Thyroid gland (tissue), 4 donors: ENCODE data around the gene ST6GALNAC3. TPM values are rescaled to one million over a fixed set of nuclear protein-coding genes. Genes with fewer than 3 reads are reported as not detected.
A peak's percentile ranks its signal among the peaks of the same experiment; 100 is the strongest.

Source experiments
- DNase-seq, 2 donors: peaks; one replicate each; pipeline ENCODE4 v3.0.0-alpha.2; 2019
- H3K27ac ChIP-seq, 3 donors: fragments of 200-600 bp; sonication (generic); 1 replicate in 2 of 3; 2 replicates in 1 of 3; pipeline ENCODE4 v1.5.1; 2016 to 2019; ENCODE audit warnings: mild to moderate bottlenecking in 1 of 3, moderate library complexity in 1 of 3
- H3K27me3 ChIP-seq: fragments of 200-600 bp; sonication (generic); one replicate; pipeline ENCODE4 v1.5.1; 2019
- H3K36me3 ChIP-seq, 2 donors: fragments of 200-600 bp; sonication (generic); one replicate each; pipeline ENCODE4 v1.5.1; 2016 to 2019
- H3K4me1 ChIP-seq, 2 donors: fragments of 200-600 bp; sonication (generic); one replicate each; pipeline ENCODE4 v1.5.1; 2017 to 2019
- H3K4me3 ChIP-seq, 3 donors: fragments of 200-600 bp; sonication (generic); replicated peaks in 1 of 3; 1 replicate in 2 of 3; 2 replicates in 1 of 3; pipeline ENCODE4 v1.5.1; 2016; ENCODE audit warnings: mild to moderate bottlenecking in 1 of 3
- H3K9me3 ChIP-seq: fragments of 200-600 bp; sonication (generic); one replicate; pipeline ENCODE4 v1.5.1; 2017
- POLR2A ChIP-seq, 2 donors: fragments of 450-650 bp; IDR thresholded peaks; one replicate each; pipeline ENCODE4 v1.6.1; 2017; ENCODE audit warnings: antibody characterized with exemption in 2 of 2, mild to moderate bottlenecking in 2 of 2, moderate library complexity in 1 of 2
- WGBS, 2 donors: methylation state at CpG; one replicate each; pipeline ENCODE4 v1.1.5; 2017; 5-methylcytosine and 5-hydroxymethylcytosine counted together
- intact Hi-C: fragments of 100-400 bp; cut with DNase I; formaldehyde crosslinking; loops from one replicate; pipeline ENCODE4 v1.15.1; 2023
- total RNA-seq, 4 donors: library from RNA; depleted of rRNA; stranded (reverse); fragments of >200 nt; gene quantifications; one replicate each; pipeline ENCODE4 v1.2.3, GENCODE V29; 2016
- TF ChIP-seq, protein P1 (sequence below), 6 experiments: fragments of 200-600 bp in 3 of 6; fragments of 450-650 bp in 3 of 6; sonication (generic) in 3 of 6; IDR thresholded peaks; one replicate each; pipeline ENCODE4 v1.5.1; 2016 to 2019; ENCODE audit warnings: antibody characterized with exemption in 6 of 6, mild to moderate bottlenecking in 2 of 6, inconsistent platforms in 1 of 6, moderate library complexity in 1 of 6

The ST6GALNAC3 gene
- total RNA-seq, 4 donors from 2014 or later: 17.4 to 35.6 (median 31.6) TPM

DNA sequence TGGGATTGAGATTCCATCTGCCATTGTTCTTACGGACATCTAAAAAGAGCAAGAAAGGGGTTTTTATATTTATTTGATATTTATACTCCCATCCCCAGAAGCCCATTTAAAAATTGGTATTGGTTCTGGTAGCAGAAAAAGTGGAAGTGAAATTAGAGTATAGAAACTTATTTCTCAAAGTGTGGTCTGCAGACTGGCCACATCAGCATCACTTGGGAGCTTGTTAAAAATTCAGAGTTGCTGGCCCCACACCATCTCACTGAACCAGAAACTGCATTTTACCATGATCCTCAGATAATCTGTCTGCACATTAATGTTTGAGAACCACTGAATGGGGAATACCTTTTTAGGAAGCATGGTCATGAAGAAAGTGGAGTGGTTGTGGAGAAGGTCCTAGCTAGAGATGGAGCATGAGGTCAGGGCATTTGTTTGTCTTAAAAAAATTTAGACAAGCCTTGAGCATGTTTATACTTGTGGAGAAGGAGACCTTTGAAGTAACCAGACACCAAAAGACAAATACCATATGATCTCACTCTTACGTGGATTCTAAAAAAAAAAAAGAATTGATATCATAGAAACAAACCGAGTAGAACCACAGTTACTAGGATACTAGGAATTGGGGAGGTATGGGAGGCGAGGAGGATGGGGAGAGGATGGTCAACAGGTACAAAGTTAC is 116.3 kb downstream of the ST6GALNAC3 start:
- WGBS, 2 donors: 94% methylated on average over 4 of the region's 4 CpGs
- no peak for DNase-seq
- Histone ChIP-seq H3K4me1 (peaks cover 0 to 9% of the 10 kb centered on the region in 2 donors), H3K27me3 (no peaks in the 10 kb centered on the region), H3K9me3 (no peaks in the 10 kb centered on the region), H3K4me3 (no peak overlapping the region), H3K27ac (no peak overlapping the region), H3K36me3 (no peaks in the 10 kb centered on the region)
- TF ChIP-seq, protein P1, sequence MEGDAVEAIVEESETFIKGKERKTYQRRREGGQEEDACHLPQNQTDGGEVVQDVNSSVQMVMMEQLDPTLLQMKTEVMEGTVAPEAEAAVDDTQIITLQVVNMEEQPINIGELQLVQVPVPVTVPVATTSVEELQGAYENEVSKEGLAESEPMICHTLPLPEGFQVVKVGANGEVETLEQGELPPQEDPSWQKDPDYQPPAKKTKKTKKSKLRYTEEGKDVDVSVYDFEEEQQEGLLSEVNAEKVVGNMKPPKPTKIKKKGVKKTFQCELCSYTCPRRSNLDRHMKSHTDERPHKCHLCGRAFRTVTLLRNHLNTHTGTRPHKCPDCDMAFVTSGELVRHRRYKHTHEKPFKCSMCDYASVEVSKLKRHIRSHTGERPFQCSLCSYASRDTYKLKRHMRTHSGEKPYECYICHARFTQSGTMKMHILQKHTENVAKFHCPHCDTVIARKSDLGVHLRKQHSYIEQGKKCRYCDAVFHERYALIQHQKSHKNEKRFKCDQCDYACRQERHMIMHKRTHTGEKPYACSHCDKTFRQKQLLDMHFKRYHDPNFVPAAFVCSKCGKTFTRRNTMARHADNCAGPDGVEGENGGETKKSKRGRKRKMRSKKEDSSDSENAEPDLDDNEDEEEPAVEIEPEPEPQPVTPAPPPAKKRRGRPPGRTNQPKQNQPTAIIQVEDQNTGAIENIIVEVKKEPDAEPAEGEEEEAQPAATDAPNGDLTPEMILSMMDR (IDR thresholded peaks at IDR 0.05): no peak
- TF ChIP-seq POLR2A (IDR thresholded peaks at IDR 0.05): no peak
- intact Hi-C loops: no loop called here

DNA sequence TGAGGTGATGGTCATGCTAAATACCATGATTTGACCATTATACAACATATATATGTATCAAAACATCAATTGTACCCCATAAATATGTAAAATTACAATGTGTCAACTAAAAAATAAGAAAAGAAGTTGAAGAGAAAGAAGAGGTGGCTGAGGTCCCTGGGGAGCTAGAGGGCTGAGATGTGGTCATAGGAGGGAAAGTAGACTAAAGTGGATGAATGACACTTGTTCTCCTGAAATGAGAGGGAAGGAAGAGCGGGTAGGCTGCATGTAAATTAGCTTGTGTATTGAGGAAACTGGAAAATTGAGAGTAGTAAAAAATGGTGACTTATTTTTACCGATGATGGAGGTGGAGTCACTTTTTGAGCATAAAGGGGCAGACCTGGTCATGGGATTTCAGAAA is 117.0 kb downstream of the ST6GALNAC3 start:
- DNase-seq: no peak
- H3K4me3 ChIP-seq: no peak overlapping the region
- no peaks in the 10 kb centered on the region for H3K36me3 ChIP-seq
- TF ChIP-seq, protein P1 (IDR thresholded peaks at IDR 0.05): no peak
- no peak for TF ChIP-seq POLR2A (IDR thresholded peaks at IDR 0.05)
- no peaks in the 10 kb centered on the region for H3K27me3 ChIP-seq
- no peaks in the 10 kb centered on the region for H3K9me3 ChIP-seq
- no peak overlapping the region for H3K27ac ChIP-seq
- peaks cover 0 to 10% of the 10 kb centered on the region in 2 donors for H3K4me1 ChIP-seq
- 95 to 97% methylated on average over 2 of the region's 2 CpGs for WGBS, 2 donors
- intact Hi-C loops: no loop called here

DNA sequence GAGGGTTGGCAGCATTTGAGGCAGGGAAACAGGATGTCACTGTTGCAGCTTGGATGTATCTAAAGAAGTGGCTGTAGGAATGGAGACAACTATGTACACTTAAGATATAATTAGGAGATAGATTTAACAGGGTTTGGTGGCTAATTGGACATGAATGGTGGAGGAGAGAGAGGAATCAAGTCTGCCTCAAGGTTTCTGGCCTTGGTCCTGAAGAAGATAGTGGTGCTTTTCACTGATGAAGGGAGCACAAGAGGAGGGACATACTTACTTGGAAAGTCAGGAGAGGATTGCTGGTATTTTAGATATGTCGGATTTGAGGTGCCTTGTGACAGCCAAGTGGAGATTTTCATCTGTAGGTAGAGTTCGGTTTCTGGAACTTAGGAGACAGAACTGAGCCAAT is 123.9 kb downstream of the ST6GALNAC3 start:
- WGBS, 2 donors: 97 to 100% methylated on average over 2 of the region's 2 CpGs
- no peaks in the 10 kb centered on the region for H3K9me3 ChIP-seq
- peaks cover 11 to 18% of the 10 kb centered on the region in 2 donors for H3K4me1 ChIP-seq
- intact Hi-C loops: no loop called here
- no peaks in the 10 kb centered on the region for H3K36me3 ChIP-seq
- no peak for DNase-seq
- no peak overlapping the region for H3K4me3 ChIP-seq
- no peak overlapping the region for H3K27ac ChIP-seq
- TF ChIP-seq POLR2A (IDR thresholded peaks at IDR 0.05): no peak
- TF ChIP-seq, protein P1 (IDR thresholded peaks at IDR 0.05): no peak
- H3K27me3 ChIP-seq: no peaks in the 10 kb centered on the region

- no peaks in the 10 kb centered on the region for H3K36me3 ChIP-seq
- no peak overlapping the region for H3K4me3 ChIP-seq
- H3K9me3 ChIP-seq: no peaks in the 10 kb centered on the region
- intact Hi-C loops: no loop called here
- H3K4me1 ChIP-seq: peaks cover 11 to 13% of the 10 kb centered on the region in 2 donors
- TF ChIP-seq, protein P1 (IDR thresholded peaks at IDR 0.05): no peak
- TF ChIP-seq POLR2A (IDR thresholded peaks at IDR 0.05): no peak
- H3K27me3 ChIP-seq: no peaks in the 10 kb centered on the region
- no peak overlapping the region for H3K27ac ChIP-seq
- WGBS, 2 donors: 53 to 64% methylated on average over 2 of the region's 2 CpGs
- DNase-seq: no peak
These were observed 128.1 kb downstream of the ST6GALNAC3 start for GRCh38 chr1:76202670-76203069.

- 30 to 34% methylated on average over 3 of the region's 3 CpGs for WGBS, 2 donors
- H3K27me3 ChIP-seq: no peaks in the 10 kb centered on the region
These were observed 128.6 kb downstream of the ST6GALNAC3 start for GRCh38 chr1:76203127-76203526.

More at GRCh38 chr1:76203127-76203526, 128.6 kb downstream of the ST6GALNAC3 start:
- Histone ChIP-seq H3K27ac (no peak overlapping the region), H3K36me3 (no peaks in the 10 kb centered on the region), H3K4me1 (peaks cover 11 to 13% of the 10 kb centered on the region in 2 donors), H3K9me3 (no peaks in the 10 kb centered on the region), H3K4me3 (no peak overlapping the region)
- TF ChIP-seq POLR2A (IDR thresholded peaks at IDR 0.05): no peak
- TF ChIP-seq, protein P1 (IDR thresholded peaks at IDR 0.05): peak in 2 of 6 experiments; percentile 10 to 25
- intact Hi-C loops: no loop called here
- DNase-seq: peak; percentile 85 to 86
